TTC549 (cell line): ENCODE results near the gene MOGAT1.
"Not testable (repeated sequence)": the region's sequence is repeated elsewhere in the genome, so short reads cannot be mapped to it uniquely, and the experiment has no call there.

Experiments
- FAIRE-seq: peaks from 2 replicates; lab custom pipeline; 2012; peaks lifted over from hg19 to GRCh38; lab: Jason Lieb, UNC

MOGAT1 gene

GRCh38 chr2:222710736-222711135 is 39.3 kb downstream of the MOGAT1 start:
- no peak for FAIRE-seq

- FAIRE-seq, result no peak
Measured at GRCh38 chr2:222711315-222711940, 40.0 kb downstream of the MOGAT1 start.

GRCh38 chr2:222713002-222713401 is 41.5 kb downstream of the MOGAT1 start:
- FAIRE-seq, result no peak

- FAIRE-seq, result no peak
Measured at GRCh38 chr2:222714361-222715241, 43.1 kb downstream of the MOGAT1 start.

GRCh38 chr2:222715742-222716141 is 44.3 kb downstream of the MOGAT1 start:
- FAIRE-seq, result no peak

- FAIRE-seq, result not testable (repeated sequence)
Measured at GRCh38 chr2:222719787-222720186, 48.3 kb downstream of the MOGAT1 start.

GRCh38 chr2:222721597-222721996 is 50.1 kb downstream of the MOGAT1 start:
- not testable (repeated sequence) for FAIRE-seq

- FAIRE-seq, result no peak
Measured at GRCh38 chr2:222722327-222722946, 51.0 kb downstream of the MOGAT1 start.

GRCh38 chr2:222724208-222724607 is 52.8 kb downstream of the MOGAT1 start:
- no peak for FAIRE-seq

- FAIRE-seq, result no peak
Measured at GRCh38 chr2:222728621-222729020, 57.2 kb downstream of the MOGAT1 start.

GRCh38 chr2:222730366-222730999 is 59.0 kb downstream of the MOGAT1 start:
- FAIRE-seq, result no peak

GRCh38 chr2:222731201-222731621 is 59.8 kb downstream of the MOGAT1 start:
- FAIRE-seq, result no peak

GRCh38 chr2:222732489-222733178 is 61.2 kb downstream of the MOGAT1 start:
- no peak for FAIRE-seq

- FAIRE-seq, result no peak
Measured at GRCh38 chr2:222733470-222733845, 62.0 kb downstream of the MOGAT1 start.

- FAIRE-seq, result no peak
Measured at GRCh38 chr2:222733846-222734702, 62.6 kb downstream of the MOGAT1 start.

GRCh38 chr2:222734703-222735014 is 63.2 kb downstream of the MOGAT1 start:
- no peak for FAIRE-seq

- no peak for FAIRE-seq
Measured at GRCh38 chr2:222736301-222736700, 64.8 kb downstream of the MOGAT1 start.

- FAIRE-seq, result no peak
Measured at GRCh38 chr2:222736924-222737323, 65.5 kb downstream of the MOGAT1 start.

GRCh38 chr2:222738312-222738711 is 66.9 kb downstream of the MOGAT1 start:
- FAIRE-seq, result no peak

- no peak for FAIRE-seq
Measured at GRCh38 chr2:222738809-222739208, 67.4 kb downstream of the MOGAT1 start.

GRCh38 chr2:222739939-222740338 is 68.5 kb downstream of the MOGAT1 start:
- FAIRE-seq, result no peak
